CD4-positive, alpha-beta T cell treated with Interleukin-4 for 1 hour (primary cell): ENCODE results near the gene MRPL1.

Experiments used
- DNase-seq, 2 donors: peaks; one replicate each; pipeline ENCODE4 v3.0.0-alpha.2; 2020 to 2022

The MRPL1 gene

DNA sequence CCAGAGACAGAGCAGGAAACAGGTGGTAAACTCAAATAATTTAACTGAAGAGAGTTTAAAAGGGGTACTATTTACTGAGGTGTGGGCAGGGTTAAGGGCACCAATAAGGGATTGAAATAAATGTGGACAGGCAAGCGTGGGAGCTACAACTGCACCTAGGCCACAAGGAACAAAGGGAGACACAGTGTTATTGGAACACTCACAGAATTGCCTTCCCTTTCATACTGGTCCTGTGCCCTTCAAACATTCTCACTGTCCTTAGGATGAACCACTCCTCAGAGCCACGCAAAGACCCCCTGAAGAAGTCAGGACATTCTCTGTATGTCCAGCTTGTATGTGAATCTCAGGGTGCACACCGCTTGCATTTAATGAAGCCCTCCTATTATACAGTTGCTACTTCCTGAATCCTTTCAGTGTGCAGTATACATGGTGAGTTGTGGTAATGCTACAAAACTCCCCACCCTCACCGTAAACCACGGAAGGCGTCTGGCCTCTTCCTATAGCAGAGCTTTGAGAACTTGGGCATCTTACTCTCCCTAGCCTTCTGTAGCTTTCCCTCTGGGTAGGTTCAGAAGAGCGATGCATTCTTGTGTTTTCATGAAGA, 9.6 kb upstream of the MRPL1 start:
- peak; percentile 81 to 86 for DNase-seq

DNA sequence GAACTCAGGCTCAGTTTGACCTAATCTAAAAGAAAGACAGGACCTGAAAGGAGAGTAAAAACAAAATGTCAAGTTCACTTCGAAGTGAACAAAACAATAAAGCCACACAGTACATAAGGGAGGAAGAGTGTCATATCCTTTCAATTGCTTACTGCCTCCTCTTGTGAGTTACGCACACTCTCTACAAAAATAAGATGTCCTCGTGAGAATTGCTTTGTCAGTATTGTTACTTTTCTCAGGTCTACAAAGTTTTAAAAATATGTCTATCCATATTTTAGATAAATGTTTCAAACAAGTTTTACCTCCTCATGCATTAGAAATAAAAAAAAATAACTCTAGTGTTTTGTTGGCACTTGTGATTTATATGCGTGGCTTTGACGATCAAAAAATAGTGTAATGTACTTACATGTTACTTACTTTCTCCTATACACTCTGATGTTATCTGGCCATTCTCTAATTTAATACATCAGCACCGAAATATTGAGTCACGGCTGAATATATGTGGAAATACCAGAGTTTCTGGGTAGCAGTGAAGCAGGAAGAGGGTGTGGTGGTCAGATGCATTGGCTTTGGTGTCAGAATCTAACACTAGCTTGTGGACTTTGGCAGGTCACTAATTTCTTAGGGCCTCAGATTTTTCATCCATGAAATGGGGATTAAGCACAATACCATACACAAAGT, 8.1 kb upstream of the MRPL1 start:
- DNase-seq, result peak; percentile 41 to 80

DNA sequence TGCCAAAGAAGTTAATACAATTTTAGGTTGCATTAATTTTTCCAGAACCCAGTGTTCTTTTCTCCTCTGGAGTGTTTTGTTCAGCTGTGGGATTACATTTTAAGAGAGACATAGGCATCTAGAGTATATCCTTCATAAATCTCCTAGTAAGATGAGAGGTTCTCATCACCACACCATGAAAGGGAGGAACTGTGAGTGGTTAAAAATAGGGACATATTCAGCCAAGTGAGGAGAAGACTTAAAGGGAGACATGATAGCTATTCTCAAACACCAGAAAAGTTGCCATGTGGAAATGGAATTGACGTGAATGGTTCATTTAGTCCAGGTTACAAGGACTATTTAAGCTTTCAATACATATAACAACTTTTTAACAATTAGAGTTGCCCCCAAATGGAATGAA, 6.5 kb upstream of the MRPL1 start:
- no peak for DNase-seq

DNA sequence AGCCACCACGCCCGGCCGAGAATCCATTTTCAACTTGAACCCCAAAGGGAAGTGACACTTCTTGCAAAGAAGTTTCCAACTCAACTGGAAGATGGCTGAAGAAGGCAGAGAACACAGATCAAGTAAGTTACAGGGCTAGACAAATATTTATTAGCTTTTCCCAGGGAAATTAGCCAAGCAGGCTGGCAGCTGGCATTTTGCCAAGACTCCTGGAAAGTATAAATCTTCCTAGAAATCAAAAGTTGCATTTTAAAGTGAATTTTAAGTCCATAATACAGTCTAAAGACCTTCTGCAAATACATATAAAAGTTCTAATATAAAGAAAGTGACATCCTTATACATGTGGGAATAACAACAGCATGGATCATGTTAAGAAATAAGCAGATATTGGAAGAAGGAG, 3.4 kb upstream of the MRPL1 start:
- no peak for DNase-seq

DNA sequence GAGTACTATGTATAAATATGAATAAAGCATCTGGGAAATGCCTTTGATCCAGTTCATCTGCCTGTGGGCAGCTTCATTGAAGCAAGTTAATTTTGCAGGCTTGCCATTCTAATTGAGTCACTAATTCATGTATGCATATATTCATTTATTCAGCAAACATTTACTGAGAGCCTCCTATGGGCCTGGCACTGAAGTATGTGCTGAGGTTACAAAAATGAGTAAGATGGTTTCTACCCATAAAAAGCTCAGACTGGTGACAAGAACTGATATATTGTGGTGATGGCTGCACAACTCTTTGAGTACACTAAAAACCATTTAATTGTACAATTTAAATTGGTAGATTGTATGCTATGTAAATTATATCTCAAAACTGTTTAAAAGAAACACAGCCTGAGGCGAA, 1.1 kb upstream of the MRPL1 start:
- DNase-seq, result no peak

DNA sequence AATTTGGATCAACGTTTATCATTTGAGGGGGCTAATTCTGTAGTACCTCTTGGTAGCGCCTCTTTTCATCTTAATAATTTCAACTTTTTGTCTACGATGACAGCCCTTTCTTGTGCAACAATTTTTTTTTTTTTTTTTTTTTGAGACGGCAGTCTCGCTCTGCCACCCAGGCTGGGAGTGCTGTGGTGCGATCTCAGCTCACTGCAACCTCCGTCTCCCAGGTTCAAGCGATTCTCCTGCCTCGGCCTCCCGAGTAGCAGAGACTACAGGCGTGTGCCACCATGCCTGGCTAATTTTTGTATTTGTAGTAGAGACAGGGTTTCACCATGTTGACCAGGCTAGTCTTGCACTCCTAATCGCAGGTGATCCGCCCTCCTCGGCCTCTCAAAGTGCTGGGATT, 711 bp downstream of the MRPL1 start:
- DNase-seq, result peak in 1 of 2 donors; percentile 24

DNA sequence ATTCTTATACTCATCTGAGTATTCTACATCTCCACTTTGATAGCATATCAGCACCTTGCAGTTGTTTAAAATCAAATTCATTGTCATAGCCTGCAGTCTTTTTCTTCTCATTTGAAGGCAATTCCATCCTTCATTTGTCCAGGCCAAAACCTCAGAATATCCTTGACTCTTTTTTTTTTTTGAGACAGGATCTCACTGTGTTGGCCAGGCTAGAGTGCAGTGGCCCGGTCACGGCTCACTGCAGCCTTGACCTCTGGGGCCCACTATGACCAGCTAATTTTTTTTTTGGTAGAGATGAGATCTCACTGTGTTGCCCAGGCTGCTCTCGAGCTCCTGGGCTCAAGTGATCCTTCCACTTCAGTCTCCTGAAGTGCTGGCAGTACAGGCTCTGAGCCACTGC, 2.6 kb downstream of the MRPL1 start:
- DNase-seq, result no peak

DNA sequence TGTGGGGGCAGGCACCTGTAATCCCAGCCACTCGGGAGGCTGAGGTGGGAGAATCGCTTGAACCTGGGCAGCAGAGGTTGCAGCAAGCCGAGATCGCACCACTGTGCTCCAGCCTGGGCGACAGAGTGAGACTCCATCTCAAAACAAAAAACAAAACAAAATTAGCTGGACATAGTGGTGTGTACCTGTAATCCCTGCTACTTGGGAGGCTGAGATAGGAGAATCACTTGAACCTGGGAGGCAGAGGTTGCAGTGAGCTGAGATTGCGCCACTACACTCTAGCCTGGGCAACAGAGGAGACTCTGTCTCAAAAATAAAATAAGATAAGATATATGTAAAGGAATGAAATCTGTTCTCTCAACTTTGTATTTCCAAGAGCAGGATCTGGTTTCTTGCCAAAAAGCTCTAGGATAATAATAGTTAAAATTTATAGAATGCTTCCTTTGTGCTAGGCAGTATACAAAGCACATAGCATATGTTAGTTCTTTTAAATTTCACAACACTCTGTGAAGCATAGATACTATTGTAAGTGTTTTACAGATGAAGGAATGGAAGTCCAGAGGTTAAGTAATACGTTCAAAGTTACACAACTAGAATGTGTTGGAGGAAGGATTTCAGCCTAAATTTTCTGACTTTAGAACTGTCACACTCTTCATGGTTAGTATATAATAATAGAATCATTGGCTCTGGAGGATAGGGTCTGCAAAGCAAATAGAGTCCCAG, 10.3 kb downstream of the MRPL1 start:
- DNase-seq, result no peak

DNA sequence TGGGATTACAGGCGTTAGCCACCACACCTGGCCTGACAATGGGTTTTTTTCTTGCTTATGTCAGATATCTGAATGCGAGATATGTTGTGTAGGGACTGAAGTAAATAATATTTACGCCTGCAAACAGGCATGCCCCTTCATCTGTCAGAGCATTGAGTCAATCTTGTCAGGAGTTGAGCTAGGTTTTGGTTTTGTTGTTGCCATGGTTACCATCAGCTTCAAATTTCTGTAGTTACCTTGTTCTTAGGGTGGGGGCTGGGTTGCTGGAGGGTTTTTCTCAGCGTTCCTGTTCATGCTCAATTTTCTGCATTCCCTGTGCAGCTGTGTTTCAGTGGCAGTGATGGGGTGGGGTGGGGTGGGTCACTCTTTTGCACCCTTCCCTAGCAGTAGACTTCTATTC, 14.5 kb downstream of the MRPL1 start:
- DNase-seq, result peak in 1 of 2 donors; percentile 16

DNA sequence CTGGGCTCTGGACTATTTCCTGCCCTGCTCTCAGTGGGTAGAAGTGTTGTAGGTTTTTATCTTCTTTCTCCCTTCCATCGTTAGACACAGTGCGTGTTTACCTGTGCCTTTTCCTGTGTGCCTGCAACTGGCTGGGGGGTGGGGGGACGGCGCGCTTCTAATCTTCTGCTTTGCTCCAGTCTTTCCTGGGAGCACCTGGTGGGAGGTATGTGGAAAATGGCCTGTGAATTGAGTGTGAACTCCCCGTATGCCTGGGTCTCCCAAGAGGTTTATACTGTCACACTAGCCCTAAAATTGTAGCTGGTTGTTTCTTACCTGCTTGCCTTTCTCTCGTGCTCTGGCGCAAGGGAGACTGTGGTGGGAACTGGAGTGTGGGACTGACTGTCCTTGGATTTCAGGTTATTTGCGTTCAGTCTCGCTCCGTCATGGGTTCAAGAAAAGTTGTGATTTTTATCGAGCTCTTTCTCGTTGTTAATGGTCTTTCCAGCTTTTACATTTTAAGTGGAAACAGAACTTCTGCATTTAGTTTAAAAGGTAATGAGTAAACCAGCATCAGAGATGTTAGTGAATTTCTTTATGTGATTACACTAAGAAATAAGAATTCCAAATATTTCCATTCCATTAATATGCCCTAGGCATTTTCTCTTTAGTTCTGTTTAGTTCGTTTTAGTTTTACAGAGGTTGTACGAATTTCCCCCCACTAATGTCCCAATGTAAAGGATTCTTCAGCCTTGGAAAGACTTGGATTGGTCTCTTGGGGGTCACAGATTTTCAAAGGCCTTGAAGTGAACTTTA, 15.3 kb downstream of the MRPL1 start:
- DNase-seq, result no peak

DNA sequence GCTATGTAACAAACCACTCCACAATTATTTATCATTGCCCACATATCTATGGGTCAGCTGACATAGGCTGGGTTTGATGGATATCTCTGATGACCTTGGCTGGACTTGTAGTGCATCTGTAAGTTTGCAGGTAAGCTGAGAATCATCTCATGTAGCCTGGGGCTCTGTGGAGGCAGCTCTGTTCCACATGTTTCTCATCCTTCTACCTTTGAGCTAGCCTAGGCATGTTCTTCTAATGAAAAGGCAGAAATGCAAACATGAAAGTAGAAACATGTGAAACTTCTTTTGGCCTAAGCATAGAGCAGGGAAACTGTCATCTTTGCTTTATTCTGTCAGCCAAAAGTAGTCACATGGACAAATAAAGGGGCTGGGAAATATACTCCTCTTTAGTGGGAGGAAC, 18.2 kb downstream of the MRPL1 start:
- no peak for DNase-seq

DNA sequence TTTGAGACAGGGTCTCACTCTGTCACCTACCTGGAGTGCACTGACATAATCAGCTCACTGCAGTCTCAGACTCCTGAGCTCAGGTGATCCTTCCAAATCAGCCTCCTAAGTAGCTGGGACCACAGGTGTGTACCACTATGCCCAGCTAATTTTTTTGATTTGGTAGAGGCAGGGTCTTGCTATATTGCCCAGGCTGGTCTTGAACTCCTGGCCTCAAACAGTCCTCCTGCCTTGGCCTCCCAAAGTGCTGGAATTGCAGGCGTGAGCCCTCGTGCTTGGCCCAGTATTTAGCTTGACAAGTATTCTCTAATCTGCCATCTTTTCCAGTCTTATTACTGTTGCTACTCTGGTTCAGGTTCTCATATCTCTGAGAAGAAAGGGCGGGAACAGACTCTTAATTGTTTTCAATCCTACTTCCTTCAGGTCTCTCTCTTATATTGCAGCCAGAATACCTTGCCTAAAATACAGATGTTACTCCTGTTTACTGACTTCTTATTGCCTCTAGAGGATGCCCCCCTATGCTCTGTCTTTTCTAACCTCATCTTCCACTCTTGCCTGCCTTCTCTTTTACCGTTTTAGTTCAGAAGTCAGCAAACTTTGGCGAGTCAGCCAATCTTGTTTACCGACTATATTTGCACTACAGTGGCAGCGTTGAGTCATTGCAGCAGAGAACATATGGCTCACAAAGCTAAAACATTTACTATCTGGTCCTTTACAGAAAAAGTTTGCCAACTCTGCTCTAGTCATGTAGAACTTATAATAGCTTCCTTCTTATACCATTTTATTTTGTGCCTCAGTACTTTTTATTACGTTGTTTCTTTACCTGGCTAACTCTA, 19.0 kb downstream of the MRPL1 start:
- DNase-seq, result no peak

DNA sequence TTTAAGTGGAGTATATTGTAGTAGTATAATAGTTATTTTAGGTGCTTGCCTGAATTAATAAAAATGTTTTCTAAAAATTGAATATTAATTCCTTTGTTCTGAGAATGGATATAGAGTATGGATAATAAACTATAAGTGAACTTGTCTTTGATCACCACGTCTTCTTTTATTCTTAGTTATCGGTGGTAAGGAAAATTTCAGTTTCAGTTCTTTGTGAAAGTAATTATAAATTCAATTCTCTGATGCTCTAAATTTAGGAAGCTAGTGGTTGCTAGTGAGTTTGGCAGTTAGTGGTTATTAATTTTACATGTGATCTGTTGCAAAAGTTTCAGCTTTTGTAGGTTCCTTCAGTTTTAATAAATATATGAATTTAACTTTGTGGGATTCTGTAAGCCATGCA, 30.8 kb downstream of the MRPL1 start:
- DNase-seq, result peak in 1 of 2 donors; percentile 1

DNA sequence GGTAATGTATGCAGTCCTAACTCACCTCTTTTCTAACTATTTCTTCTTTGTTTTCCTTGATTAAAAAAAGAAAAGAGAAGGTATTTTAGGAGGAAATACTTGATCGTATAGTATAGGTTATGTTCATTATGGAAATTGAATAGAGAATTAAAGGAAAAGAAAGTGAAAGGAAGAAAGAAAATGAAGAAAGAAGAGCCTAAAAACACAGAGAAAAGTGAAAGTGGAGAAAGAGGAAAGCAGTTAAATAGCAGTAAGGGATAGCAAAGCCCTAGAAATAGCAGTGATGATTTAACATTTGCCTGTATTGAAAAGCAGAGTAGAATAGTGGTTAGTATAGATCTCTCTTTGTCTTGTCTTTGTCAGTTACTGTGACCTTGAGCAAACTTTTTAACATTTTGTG, 37.0 kb downstream of the MRPL1 start:
- DNase-seq, result no peak

DNA sequence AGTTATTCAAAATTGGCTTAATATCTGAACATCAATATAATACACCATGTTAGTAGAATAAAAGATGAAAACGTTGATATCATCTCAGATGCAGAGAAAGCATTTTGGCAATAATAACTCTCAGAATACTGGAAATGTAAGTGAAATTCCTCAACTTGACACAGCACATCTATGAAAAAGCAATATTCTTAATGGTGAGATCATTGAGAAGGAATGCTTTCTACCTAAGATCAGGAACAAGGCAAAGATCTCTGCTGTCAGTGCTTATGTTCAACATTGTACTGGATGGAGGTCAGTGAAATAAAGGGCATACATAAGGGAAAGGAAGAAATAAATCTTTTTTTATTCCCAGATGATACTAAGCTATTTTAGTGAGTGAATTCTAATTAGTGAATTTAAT, 40.6 kb downstream of the MRPL1 start:
- DNase-seq, result no peak

DNA sequence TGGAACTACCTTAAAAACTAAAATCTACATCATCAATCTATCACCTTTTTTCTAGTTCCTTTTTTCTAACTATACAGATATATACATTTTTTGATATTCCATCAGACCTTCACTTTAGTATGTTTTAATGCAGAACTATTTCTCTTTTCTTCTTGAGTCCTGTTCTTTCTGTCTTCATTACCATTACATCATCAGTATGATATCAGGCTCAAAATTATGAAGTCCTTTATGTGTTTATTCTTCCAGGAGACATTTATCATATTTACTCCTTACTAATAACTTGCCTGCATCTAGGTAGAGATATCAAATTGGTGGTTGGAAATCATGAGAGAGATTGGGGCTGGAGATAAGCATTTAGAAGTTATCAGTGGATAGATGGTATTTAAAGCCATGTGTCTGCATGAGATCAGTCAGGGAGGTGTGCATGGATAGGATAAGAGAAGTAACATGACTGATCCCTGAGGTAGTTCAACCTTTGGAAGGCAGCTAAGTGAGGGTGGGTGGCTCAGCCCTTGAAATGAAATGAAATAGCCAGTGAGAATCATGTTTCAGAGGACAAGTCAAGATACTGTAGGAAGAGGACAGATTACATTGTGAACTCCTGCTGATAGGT, 43.1 kb downstream of the MRPL1 start:
- DNase-seq, result no peak

DNA sequence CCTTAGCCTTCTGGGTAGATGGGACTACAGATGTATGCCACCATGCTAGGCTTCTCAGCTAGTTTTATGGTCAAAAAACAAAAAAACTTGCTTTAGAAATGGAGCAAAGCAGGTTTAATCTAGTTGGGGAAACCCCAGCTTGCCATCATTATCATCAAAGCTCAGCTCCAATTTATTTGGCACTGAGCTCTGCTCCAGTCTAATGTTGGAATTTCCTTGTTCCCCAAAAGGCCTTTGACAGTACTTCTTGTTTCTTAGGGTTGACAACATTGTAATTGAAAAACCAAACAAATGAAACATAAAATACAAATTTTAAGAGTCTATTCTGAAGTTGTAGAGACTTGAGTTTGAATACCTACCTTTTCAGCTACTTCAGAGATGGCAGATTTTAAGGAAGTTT, 48.0 kb downstream of the MRPL1 start:
- no peak for DNase-seq

DNA sequence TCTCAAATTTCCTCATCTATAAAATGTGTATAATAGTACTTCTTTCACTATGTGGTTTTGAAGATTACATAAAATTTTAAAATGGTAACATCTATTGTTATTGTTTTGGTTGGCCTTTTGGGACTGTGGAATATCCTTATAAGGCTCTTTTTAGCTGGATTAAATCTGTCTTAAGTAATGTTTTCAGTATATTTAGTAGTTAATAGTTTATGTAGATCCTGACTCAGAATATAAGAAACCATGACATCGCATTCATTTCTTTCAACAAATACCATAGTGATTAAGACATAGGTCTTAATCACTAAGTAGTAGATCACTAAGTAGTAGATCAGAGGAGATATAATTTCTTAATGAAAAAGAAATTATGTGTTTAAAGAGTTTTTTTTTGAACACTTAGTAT, 48.5 kb downstream of the MRPL1 start:
- no peak for DNase-seq

DNA sequence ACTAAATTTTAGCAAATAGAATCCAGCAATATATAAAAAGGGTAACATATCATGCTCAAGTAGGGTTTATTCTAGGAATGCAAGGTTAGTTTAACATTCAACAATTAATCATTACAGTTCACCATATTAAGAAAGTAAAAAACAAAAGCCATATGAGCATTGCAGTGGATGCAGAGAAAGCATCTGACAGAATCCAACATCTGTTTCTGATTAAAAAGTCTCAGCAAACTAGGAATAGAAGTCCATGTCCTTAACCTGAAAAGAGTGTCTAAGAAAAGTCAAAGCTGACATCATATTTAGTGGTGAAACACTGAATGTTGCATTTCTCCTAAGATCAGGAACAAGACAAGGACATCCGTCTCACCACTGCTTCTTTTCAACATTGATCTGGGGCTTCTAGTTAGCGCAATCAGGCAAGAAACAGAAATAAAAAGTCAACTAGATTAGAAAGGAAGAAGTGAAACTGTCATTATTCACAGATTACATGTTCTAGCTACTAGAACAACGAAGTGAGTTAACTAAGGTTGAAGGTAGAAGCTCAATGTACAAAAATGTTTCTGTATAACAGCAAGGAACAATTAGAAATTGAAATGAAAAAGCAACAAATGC, 49.3 kb downstream of the MRPL1 start:
- DNase-seq, result no peak

DNA sequence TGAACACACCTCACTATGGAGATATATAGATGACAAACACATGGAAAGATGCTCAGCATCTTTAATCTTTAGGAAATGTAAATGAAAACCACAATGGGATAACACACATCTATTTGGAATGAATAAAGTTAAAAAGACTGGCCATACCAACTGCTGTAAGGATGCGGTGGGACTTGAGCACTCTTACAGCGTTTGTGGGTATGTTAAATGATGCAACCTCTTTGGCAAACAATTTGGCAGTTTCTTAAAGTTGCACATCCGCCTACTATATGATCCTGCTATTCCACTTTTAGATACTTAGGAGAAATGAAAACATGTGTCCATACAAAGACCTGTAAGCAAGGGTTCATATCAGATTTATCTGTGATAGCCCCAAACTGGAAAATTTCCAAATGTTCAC, 50.7 kb downstream of the MRPL1 start:
- DNase-seq, result no peak

DNA sequence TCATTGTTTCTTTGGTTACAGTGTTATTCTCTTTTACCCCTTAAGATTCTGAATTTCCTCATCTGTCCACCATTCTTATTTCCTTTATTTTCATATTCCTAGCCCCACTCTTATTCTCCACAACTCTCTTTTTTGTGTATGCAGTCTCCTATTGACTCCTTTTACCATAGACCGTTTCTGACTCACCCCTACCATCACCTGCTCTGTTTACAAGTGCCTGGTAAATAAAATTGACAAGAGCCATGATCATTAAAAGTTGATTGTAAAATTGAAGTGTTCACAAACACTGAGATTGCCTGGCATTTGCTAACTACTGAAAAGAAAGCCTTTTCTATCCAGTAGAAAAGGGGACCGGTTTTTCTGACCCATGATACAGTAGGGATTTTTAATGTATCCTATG, 54.4 kb downstream of the MRPL1 start:
- no peak for DNase-seq

DNA sequence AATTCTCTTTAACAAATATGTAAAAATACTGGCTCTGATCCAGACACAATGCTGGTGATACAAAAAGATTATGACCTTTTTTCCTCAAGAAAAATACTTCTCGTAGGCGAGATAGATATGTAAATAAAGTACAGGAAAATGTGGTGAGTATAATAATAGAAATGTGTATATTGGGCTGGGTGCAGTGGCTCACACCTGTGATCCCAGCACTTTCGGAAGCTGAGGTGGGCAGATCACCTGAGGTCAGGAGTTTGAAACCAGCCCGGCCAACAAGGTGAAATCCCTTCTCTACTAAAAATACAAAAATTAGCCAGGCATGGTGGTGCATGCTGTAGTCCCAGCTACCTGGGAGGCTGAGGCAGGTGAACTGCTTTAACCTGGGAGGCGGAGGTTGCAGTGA, 55.0 kb downstream of the MRPL1 start:
- DNase-seq, result no peak
